ENCODE data around the gene TMEM145. TPM values are rescaled to one million over a fixed set of nuclear protein-coding genes. Genes with fewer than 3 reads are reported as not detected.

TMEM145 gene
- total RNA-seq, 2 donors from 2014 or later: 0.85 TPM; not detected in 1

- peaks cover 19% of the 10 kb centered on the region for H3K4me1 ChIP-seq (replicated peaks)
- H3K27ac ChIP-seq: no peak overlapping the region
- no peaks in the 10 kb centered on the region for H3K27me3 ChIP-seq (replicated peaks; ENCODE audit: insufficient read depth)
- 87% methylated on average over 8 of the region's 8 CpGs for WGBS
- TF ChIP-seq POLR2AphosphoS5 (IDR thresholded peaks at IDR 0.05) (no peak), CTCF (IDR thresholded peaks at IDR 0.05) (no peak), POLR2A (IDR thresholded peaks at IDR 0.05) (no peak)
- H3K4me3 ChIP-seq: no peak overlapping the region
- peaks cover 10 to 32% of the 10 kb centered on the region in 2 donors for H3K36me3 ChIP-seq
- DNase-seq (ENCODE audit: low spot score): no peak
- intact Hi-C loops (cut with DNase I): no loop called here
- H3K9me3 ChIP-seq: no peaks in the 10 kb centered on the region
These were observed 23.5 kb upstream of the TMEM145 start for GRCh38 chr19:42289556-42290041.

GRCh38 chr19:42290136-42290522 lies 23.0 kb upstream of the TMEM145 start:
- intact Hi-C loops (cut with DNase I): no loop called here
- TF ChIP-seq POLR2A (IDR thresholded peaks at IDR 0.05): no peak
- TF ChIP-seq CTCF (IDR thresholded peaks at IDR 0.05): no peak
- TF ChIP-seq POLR2AphosphoS5 (IDR thresholded peaks at IDR 0.05): no peak
- Histone ChIP-seq H3K4me3 (no peak overlapping the region), H3K4me1 (replicated peaks) (peaks cover 16% of the 10 kb centered on the region), H3K9me3 (no peaks in the 10 kb centered on the region), H3K27ac (no peak overlapping the region), H3K36me3 (peaks cover 10 to 32% of the 10 kb centered on the region in 2 donors), H3K27me3 (replicated peaks; ENCODE audit: insufficient read depth) (no peaks in the 10 kb centered on the region)
- WGBS: 80% methylated on average over 13 of the region's 13 CpGs
- no peak for DNase-seq (ENCODE audit: low spot score)

GRCh38 chr19:42290523-42291434 lies 22.3 kb upstream of the TMEM145 start:
- intact Hi-C loops (cut with DNase I): no loop called here
- 83% methylated on average over 29 of the region's 31 CpGs for WGBS
- Histone ChIP-seq H3K27ac (no peak overlapping the region), H3K36me3 (peaks cover 10 to 32% of the 10 kb centered on the region in 2 donors), H3K4me3 (no peak overlapping the region), H3K4me1 (replicated peaks) (peaks cover 9% of the 10 kb centered on the region), H3K9me3 (no peaks in the 10 kb centered on the region), H3K27me3 (replicated peaks; ENCODE audit: insufficient read depth) (no peaks in the 10 kb centered on the region)
- no peak for DNase-seq (ENCODE audit: low spot score)
- TF ChIP-seq CTCF (IDR thresholded peaks at IDR 0.05) (peak in 2 of 4 experiments; percentile 29 to 44), POLR2AphosphoS5 (IDR thresholded peaks at IDR 0.05) (no peak)

GRCh38 chr19:42291435-42291810 lies 21.7 kb upstream of the TMEM145 start:
- H3K4me1 ChIP-seq (replicated peaks): peaks cover 4% of the 10 kb centered on the region

More at GRCh38 chr19:42291435-42291810, 21.7 kb upstream of the TMEM145 start:
- H3K27ac ChIP-seq: no peak overlapping the region
- H3K27me3 ChIP-seq (replicated peaks; ENCODE audit: insufficient read depth): no peaks in the 10 kb centered on the region
- no peak overlapping the region for H3K4me3 ChIP-seq
- no peak for DNase-seq (ENCODE audit: low spot score)
- no peak for TF ChIP-seq POLR2AphosphoS5 (IDR thresholded peaks at IDR 0.05)
- TF ChIP-seq CTCF (IDR thresholded peaks at IDR 0.05): no peak
- no peak for TF ChIP-seq POLR2A (IDR thresholded peaks at IDR 0.05)
- intact Hi-C loops (cut with DNase I): no loop called here
- 58% methylated on average over 9 of the region's 9 CpGs for WGBS
- peaks cover 10 to 32% of the 10 kb centered on the region in 2 donors for H3K36me3 ChIP-seq
- no peaks in the 10 kb centered on the region for H3K9me3 ChIP-seq

Measured in prostate gland (tissue), 2 donors.